ENCODE results near the gene DDX59.

- TF ChIP-seq CTCF (conservative IDR thresholded peaks at IDR 0.05; ENCODE audit: low read length) = no peak
- TF ChIP-seq EZH2phosphoT487 (IDR thresholded peaks at IDR 0.05; ENCODE audit: borderline replicate concordance) = no peak
Measured at GRCh38 chr1:200626853-200627534, 42.7 kb downstream of the DDX59 start.

All from Loucy (cell line).